ENCODE measurements around the gene RPL10A. TPM values are rescaled to one million over a fixed set of nuclear protein-coding genes. Genes with fewer than 3 reads are reported as not detected.

RPL10A gene
- total RNA-seq, 1 donor from 2014 or later: 535 TPM

- DNase-seq: no peak
- ATAC-seq (ENCODE audit: poor library complexity): no peak
- intact Hi-C loops (cut with DNase I): no loop called here
These were observed 19.7 kb downstream of the RPL10A start for GRCh38 chr6:35487658-35488516.

- intact Hi-C loops (cut with DNase I): no loop called here
- no peak for DNase-seq
These were observed 20.3 kb downstream of the RPL10A start for GRCh38 chr6:35488517-35488862.

GRCh38 chr6:35489066-35489465 is 20.9 kb downstream of the RPL10A start:
- ATAC-seq (ENCODE audit: poor library complexity) (no peak), DNase-seq (no peak)
- intact Hi-C loops (cut with DNase I): no loop called here

More at GRCh38 chr6:35488517-35488862, 20.3 kb downstream of the RPL10A start:
- ATAC-seq (ENCODE audit: poor library complexity): no peak

- intact Hi-C loops (cut with DNase I): no loop called here
- ATAC-seq (ENCODE audit: poor library complexity) (peak; percentile 79), DNase-seq (peak; percentile 88)
These were observed 22.0 kb downstream of the RPL10A start for GRCh38 chr6:35489995-35490791.

DNA sequence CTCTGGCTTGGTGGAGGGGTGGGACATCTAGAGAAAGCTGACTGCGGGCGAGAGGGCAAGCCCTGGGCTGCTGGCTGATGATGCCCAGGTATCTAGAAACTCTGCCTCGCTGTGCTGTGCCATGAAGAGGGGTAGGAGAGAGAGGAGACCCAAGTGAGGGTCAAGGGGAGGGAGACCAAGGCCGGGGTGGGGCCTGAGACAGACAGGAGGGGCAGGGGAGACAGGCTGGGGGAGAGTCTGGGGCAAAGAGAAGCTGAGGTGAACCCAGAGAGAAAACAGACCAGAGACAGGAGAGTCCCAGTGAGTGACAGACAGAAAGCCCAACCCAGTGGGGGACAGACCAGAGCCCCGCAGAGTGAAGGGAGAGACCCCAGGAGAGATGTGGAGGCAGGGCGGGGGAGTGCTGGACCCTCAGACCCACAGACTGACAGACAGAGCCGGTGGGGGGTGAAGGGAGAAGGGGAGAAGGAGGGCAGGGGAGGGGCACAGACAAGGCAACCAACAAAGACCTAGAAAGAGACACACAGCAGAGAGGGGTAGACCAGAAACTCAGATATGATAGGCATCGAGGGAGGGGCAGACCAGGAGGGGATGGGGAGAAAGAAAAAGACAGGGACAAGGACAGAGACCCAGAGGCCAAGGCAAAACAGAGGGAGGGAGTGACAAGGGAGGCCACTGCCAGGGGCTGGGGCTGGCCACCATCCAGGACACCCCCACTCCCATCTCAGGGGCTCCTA is 22.8 kb downstream of the RPL10A start:
- ATAC-seq (ENCODE audit: poor library complexity) (peak; percentile 2), DNase-seq (no peak)
- intact Hi-C loops (cut with DNase I): no loop called here

DNA sequence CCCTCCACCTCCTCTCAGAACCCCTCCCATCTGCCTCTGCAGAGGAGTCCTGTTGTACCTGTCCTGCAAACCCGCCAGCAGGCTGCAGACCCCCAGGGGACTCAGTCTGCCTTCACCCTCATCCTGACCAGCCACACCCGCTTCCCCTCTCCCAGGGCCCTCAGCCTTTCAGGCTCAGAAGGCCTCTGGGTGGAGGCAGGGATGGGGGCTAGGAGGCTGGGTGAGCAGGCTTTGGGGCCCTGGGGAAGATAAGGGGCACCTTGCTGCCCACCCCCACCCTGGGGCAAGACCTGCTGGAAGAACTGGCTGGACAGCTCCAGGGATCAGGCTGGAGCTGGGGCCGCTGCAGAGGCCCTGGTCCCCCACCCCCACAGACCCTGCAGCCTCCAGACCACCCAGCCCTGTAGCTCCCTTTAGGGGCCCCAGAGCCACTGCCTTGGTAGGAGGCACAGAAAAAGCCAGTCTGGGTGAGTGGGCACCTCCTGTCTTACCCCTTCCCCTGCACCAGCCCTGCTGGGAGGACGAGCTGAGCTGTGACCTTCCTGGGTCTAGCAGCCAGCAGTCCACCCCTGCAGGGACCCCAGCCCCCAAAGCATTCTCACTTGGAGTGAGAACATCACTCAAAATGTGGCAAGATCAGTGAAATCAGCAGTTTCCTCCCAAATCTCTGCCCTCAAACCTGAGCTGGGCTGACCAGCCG is 23.5 kb downstream of the RPL10A start:
- intact Hi-C loops (cut with DNase I): no loop called here
- ATAC-seq (ENCODE audit: poor library complexity): no peak
- no peak for DNase-seq

GRCh38 chr6:35492258-35492973 is 24.2 kb downstream of the RPL10A start:
- ATAC-seq (ENCODE audit: poor library complexity) (no peak), DNase-seq (peak; percentile 45)
- intact Hi-C loops (cut with DNase I): no loop called here

DNA sequence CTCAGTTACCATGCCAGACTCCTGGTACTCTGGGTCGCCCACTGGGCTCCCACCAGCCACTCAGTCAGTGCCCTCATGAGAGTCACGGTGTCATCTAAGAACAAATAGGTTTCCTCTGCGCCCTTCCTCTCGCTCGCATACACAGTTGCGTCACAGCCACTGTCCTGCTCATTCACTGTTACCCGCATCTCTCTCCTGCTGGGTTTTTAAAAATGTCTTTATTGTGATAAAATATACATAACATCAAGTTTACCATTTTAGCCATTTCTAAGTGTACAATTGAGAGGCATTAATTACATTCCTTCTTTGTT is 24.7 kb downstream of the RPL10A start:
- intact Hi-C loops (cut with DNase I): no loop called here
- DNase-seq: no peak
- ATAC-seq (ENCODE audit: poor library complexity): no peak

DNA sequence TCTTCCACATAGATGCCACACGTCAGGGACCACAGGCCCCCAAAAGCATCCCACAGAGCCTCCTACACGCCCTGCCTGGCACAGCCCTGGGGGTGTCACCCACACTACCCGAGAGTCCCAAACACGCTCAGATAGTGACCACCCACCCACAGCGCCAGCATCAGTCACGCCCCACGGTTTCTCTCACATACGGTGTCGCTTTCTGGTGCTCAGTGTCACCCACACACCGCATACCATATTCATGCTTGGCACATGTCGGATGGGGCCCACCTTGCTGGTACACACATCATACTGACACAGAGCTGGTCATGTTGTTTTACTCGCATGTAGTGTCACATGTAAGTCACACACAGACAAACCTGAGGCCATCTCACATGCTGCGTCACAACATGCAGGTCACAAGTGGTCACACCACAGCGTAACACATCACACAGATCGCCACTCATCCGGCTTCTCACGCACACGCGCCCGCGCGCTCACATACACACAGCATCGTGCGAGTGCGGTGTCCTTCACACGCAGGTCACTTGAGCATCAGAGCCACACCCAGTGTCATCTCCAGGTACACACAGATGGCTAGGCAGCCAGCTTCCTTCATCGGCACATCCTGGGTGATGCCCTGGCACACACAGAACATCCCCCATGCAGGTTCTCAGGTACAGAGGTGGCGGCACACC is 25.2 kb downstream of the RPL10A start:
- DNase-seq (peak; percentile 41), ATAC-seq (ENCODE audit: poor library complexity) (no peak)
- intact Hi-C loops (cut with DNase I): no loop called here

- intact Hi-C loops (cut with DNase I): no loop called here
- DNase-seq (no peak), ATAC-seq (ENCODE audit: poor library complexity) (no peak)
These were observed 26.0 kb downstream of the RPL10A start for GRCh38 chr6:35494161-35494563.

DNA sequence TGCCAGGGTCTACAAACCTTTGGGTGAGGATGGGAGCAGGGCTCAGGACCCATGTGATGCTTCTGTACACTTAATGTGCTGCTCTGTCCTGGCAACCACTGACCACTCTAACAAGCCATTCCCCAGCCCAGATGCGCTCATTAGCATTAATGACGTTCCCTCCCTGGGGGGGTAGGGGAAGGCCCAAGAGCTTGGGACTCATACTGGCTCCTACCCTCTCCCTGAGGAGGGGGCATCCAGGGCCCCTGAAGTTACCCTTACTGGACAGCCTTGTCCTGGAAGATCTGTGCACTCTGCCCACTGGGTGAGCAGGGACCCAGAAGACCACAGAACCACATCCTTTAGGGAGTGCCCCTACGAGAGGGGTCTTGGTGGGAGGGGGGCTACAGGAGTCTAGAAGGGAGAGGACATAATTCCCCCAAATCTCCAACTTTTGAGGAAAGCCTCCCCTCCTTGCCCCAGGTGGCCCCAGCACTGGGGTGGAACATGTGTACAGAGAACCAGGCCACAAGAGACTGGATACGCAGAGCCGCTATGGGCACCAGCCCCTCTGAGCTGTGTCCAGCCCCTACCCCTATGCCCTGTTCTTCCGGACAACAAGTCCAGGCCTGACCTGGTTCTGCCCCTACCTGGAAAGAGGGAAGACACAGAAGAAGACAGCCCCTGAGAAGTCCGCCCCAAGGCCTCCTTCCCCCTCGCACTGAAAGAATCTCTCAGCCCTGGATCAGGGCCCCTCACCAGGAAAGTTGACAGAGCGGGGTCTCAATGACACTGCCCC is 27.2 kb downstream of the RPL10A start:
- ATAC-seq (ENCODE audit: poor library complexity): no peak
- intact Hi-C loops (cut with DNase I): no loop called here
- peak; percentile 31 for DNase-seq

GRCh38 chr6:35496036-35496840 is 28.0 kb downstream of the RPL10A start:
- DNase-seq: peak; percentile 55
- intact Hi-C loops (cut with DNase I): no loop called here

DNA sequence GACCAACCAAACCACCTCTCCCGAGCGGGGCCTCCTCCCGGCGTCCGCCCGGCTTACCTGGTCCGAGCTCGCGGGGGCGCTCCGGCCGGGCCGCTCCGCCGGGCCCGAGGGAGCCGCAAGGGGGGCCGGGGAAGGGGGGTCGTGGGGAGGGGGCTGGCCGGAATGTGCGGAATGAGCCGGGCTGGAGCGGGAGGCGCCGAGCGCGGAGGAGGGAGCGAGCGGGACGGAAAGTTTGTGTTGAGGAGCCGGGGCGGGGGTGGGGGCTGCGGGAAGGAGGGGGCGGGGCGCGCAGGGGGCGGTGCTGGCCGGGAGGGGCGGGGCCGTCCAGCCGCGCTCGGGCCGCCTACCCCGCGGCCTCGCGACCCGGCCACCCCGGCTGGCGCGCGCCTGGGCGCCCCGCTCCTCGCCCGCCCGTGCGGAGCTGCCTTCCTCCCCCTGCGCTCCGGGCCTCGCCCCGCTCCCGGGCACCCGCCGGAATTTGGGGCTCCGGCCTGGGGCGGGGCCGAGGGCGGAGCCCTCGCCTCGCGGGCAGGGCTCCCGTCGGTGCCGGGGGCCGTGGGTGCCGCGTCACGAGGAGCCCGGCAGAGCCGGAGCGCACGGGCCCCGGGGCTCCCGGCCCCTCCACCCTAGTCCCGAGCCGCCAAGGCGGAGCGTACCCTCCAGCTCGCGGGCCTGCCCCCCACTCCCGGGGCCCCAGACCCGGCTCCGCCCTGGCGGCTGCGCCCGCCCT is 28.8 kb downstream of the RPL10A start, which contains the start of gene TEAD3:
Gene TEAD3 (minus strand): TSS at position 239 of the 730 bp plus-strand sequence.
- DNase-seq (peak; percentile 75), ATAC-seq (ENCODE audit: poor library complexity) (peak; percentile 65)
- intact Hi-C loops (cut with DNase I): no loop called here

More at GRCh38 chr6:35496036-35496840, 28.0 kb downstream of the RPL10A start:
- peak; percentile 55 for ATAC-seq (ENCODE audit: poor library complexity)

DNA sequence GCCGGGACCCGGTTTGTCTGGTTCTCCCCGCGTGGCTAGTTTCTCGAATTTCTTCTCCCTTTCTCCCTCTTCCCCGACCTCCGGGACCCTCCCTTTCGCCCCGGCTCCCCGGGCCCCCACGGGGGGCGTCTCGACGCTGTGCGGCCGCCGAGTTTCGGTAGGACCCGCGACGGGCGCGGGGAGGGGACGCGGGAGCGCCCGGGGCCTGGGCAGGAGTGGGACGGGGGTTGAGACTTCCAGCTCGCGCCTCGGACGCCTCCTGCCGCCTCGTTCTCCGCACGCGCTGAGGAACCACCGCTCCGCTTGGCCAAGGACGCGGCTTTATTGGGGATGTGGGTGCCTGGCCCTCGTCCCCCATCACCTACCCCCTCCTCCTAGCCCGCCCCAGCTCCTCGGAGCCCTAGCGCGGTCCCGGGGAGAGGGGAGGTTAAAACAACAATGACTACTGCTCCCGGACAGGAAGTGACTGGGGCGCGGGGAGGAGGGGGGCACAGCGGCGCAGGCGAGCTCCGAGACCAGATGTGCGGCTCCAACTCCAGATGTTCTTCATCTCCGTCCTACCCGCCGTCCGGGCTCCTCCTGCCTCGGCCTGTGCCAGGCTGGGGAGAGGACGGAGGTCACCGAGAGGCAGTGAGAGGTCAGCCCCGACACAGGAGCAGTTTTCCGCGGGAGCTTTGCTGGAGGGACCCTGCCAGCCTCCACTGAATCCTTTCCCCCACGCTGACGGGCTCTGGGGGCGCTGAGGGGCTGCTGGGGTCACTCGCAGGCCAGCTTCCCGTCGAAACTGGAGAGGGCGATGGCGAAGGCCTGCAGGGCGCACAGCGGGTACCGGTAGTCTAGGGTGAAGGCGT is 29.6 kb downstream of the RPL10A start:
- intact Hi-C loops (cut with DNase I): no loop called here
- ATAC-seq (ENCODE audit: poor library complexity) (peak; percentile 54), DNase-seq (peak; percentile 85)

All from Right ventricle myocardium superior (tissue), 1 donor.